GM12891 (cell line): ENCODE data around the gene HSD17B11.

Experiments
- PAX5 ChIP-seq: IDR thresholded peaks from 2 replicates; pipeline ENCODE4 v1.6.1; 2011; ENCODE audit warnings: low read length, moderate library complexity, mild to moderate bottlenecking; ENCODE audit not compliant: insufficient read depth, severe bottlenecking
- POLR2A ChIP-seq: IDR thresholded peaks from 2 replicates; pipeline ENCODE4 v1.6.1; 2011; ENCODE audit warnings: low read depth, low read length, control low read depth
- POU2F2 ChIP-seq: IDR thresholded peaks from 2 replicates; pipeline ENCODE4 v1.6.1; 2011; ENCODE audit warnings: low read depth, mild to moderate bottlenecking, control low read depth, low read length, moderate library complexity
- SPI1 ChIP-seq: IDR thresholded peaks from 2 replicates; pipeline ENCODE4 v1.6.1; 2011; ENCODE audit warnings: low read depth, low read length, control low read depth
- TAF1 ChIP-seq: IDR thresholded peaks from 2 replicates; pipeline ENCODE4 v1.6.1; 2011; ENCODE audit warnings: low read depth, low read length, control low read depth

DNA sequence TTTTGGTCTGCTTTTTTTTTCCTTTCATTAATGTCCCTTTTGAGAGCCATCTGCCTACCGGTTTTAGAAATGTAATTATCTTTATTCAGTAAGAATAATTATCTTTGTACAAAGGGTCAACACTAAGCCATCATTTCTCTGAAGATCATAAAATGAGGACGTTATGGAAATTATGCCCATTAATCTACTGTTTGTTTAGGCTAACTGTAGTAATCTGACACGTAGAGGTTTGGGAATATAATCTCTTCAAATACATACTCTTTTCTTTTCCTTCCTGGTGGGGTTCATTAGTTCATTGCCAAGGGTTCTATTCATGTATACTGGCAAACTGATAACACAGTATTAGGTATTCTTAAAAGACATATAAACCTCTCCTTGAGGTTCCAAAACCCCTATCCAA, 64.5 kb downstream of the HSD17B11 start:
- TF ChIP-seq POLR2A (no peak), POU2F2 (no peak), TAF1 (no peak), PAX5 (no peak), SPI1 (no peak)
